GM12878 (cell line): Measurements from ENCODE around the gene ASCC2. TPM values are rescaled to one million over a fixed set of nuclear protein-coding genes. Genes with fewer than 3 reads are reported as not detected.

ENCODE experiments used
- ATAC-seq: fragments of 200-7000 bp; cut with Tn5 transposase; 3 replicates; pipeline ENCODE4 v1.9.1; 2020; ENCODE audit warnings: mild to moderate bottlenecking, moderate library complexity
- BruUV-seq: library from RNA; stranded (reverse); fragments of 400-500 nt; replicated peaks from 2 replicates; lab custom pipeline; 2021; lab: Mats Ljungman, UMichigan
- CTCF ChIA-PET: fragments of 300-600 bp; sonication (Branson Sonifier 250); formaldehyde crosslinking; extraction: SDS; loops from one replicate; lab custom pipeline; 2021; ENCODE audit warnings: inconsistent platforms; lab: Yijun Ruan, JAX
- POLR2A ChIA-PET: fragments of 350-600 bp; formaldehyde crosslinking; extraction: SDS; loops from one replicate; lab custom pipeline; 2021; ENCODE audit warnings: inconsistent platforms; lab: Charles Lee
- RAD21 ChIA-PET: fragments of 300-600 bp; sonication (Branson Sonifier 250); formaldehyde crosslinking; loops from one replicate; lab custom pipeline; 2023; ENCODE audit warnings: antibody characterized with exemption; ENCODE audit not compliant: unreplicated experiment; lab: Charles Lee
- SMC1A ChIA-PET: fragments of 300-600 bp; sonication (Branson Sonifier 250); formaldehyde crosslinking; loops from one replicate; lab custom pipeline; 2023; ENCODE audit not compliant: unreplicated experiment, uncharacterized antibody; lab: Charles Lee
- DNase-seq: peaks from one replicate; pipeline ENCODE4 v3.0.0-alpha.2; 2011; ENCODE audit warnings: low read depth, low spot score
- FAIRE-seq: peaks from 3 replicates; lab custom pipeline; 2011; peaks lifted over from hg19 to GRCh38; lab: Jason Lieb, UNC
- H2AFZ ChIP-seq: 2 replicates; pipeline ENCODE4 v1.6.0; 2011; ENCODE audit warnings: low read depth, low read length, control low read depth; ENCODE audit not compliant: control insufficient read depth
- H3K27ac ChIP-seq: 2 replicates; pipeline ENCODE4 v1.5.1; 2011; ENCODE audit warnings: control low read depth; ENCODE audit not compliant: control insufficient read depth, insufficient read depth
- H3K27me3 ChIP-seq, 2 experiments: replicated peaks in 1 of 2; 2 replicates each; pipeline versions ENCODE4 v1.6.0 to v1.6.1; 2011; ENCODE audit warnings: low read length in 1 of 2; ENCODE audit not compliant: control insufficient read depth in 2 of 2, insufficient read depth in 2 of 2
- H3K36me3 ChIP-seq, 2 experiments: 2 replicates each; pipeline ENCODE4 v1.5.1; 2011; ENCODE audit warnings: low read length in 1 of 2; ENCODE audit not compliant: control insufficient read depth in 2 of 2, insufficient read depth in 2 of 2
- H3K4me1 ChIP-seq: 2 replicates; pipeline ENCODE4 v1.6.1; 2011; ENCODE audit warnings: mild to moderate bottlenecking, low read length, moderate library complexity, mixed read lengths; ENCODE audit not compliant: control insufficient read depth, insufficient read depth
- H3K4me2 ChIP-seq: 2 replicates; pipeline ENCODE4 v1.6.0; 2011; ENCODE audit warnings: control low read depth; ENCODE audit not compliant: control insufficient read depth, insufficient read depth
- H3K4me3 ChIP-seq: fragments of 200-600 bp; sonication (generic); 2 replicates; pipeline ENCODE4 v1.5.1; 2016
- H3K79me2 ChIP-seq: 2 replicates; pipeline ENCODE4 v1.6.0; 2011; ENCODE audit warnings: low read length; ENCODE audit not compliant: control insufficient read depth, insufficient read depth
- H3K9ac ChIP-seq: 2 replicates; pipeline ENCODE4 v1.8.0; 2011; ENCODE audit warnings: low read length, control low read depth, mixed read lengths; ENCODE audit not compliant: control insufficient read depth, insufficient read depth
- H3K9me3 ChIP-seq: replicated peaks from 3 replicates; pipeline ENCODE4 v1.5.1; 2011; ENCODE audit warnings: mild to moderate bottlenecking, low read length; ENCODE audit not compliant: control insufficient read depth, insufficient read depth
- H4K20me1 ChIP-seq: 2 replicates; pipeline ENCODE4 v1.6.0; 2011; ENCODE audit not compliant: control insufficient read depth, insufficient read depth
- BACH1 ChIP-seq: fragments of 450-650 bp; IDR thresholded peaks from 2 replicates; pipeline ENCODE4 v1.6.1; 2017; ENCODE audit warnings: mild to moderate bottlenecking, borderline replicate concordance
- CHD2 ChIP-seq: IDR thresholded peaks from 2 replicates; pipeline ENCODE4 v1.6.1; 2011; ENCODE audit warnings: low read depth, low read length, improper control_type of control experiment, borderline replicate concordance
- FOXK2 ChIP-seq: fragments of 450-650 bp; IDR thresholded peaks from 2 replicates; pipeline ENCODE4 v1.6.1; 2017; ENCODE audit warnings: mild to moderate bottlenecking, moderate library complexity
- HCFC1 ChIP-seq: fragments of 150-350 bp; IDR thresholded peaks from 2 replicates; pipeline ENCODE4 v1.6.1; 2014; ENCODE audit warnings: low read length
- RFX5 ChIP-seq: IDR thresholded peaks from 2 replicates; pipeline ENCODE4 v1.6.1; 2011; ENCODE audit warnings: low read depth, low read length, improper control_type of control experiment
- ZBTB4 ChIP-seq: fragments of 450-650 bp; formaldehyde crosslinking; IDR thresholded peaks from 2 replicates; pipeline ENCODE4 v1.4.0; 2022; ENCODE audit warnings: mild to moderate bottlenecking, moderate library complexity
- WGBS: methylation state at CpG from one replicate; pipeline ENCODE4 v1.1.6; 2016; ENCODE audit warnings: low lambda C conversion rate; ENCODE audit not compliant: insufficient replicate concordance, insufficient coverage; ENCODE audit errors: missing lambda C conversion rate; 5-methylcytosine and 5-hydroxymethylcytosine counted together
- in situ Hi-C: fragments of 300-500 bp; cut with MboI; formaldehyde crosslinking; loops from 9 replicates; pipeline ENCODE4 v1.14.3; 2018; ENCODE audit warnings: mixed read lengths
- intact Hi-C: fragments of 100-400 bp; cut with micrococcal nuclease; formaldehyde crosslinking; loops from one replicate; pipeline ENCODE4 v1.14.2; 2022; ENCODE audit not compliant: unreplicated experiment
- polyA plus RNA-seq, 11 experiments: library from polyadenylated mRNA; depleted of rRNA in 4 of 11; unstranded in 6 of 11; stranded (reverse) in 5 of 11; fragments of >200 nt; fragmentation: Nextera tagmentation in 4 of 11; fragmentation: Illumina TruSeq in 1 of 11; extraction: Ambion mirVana in 4 of 11; extraction: Trizol in 1 of 11; gene quantifications; 1 replicate in 1 of 11; 2 replicates in 10 of 11; pipeline versions ENCODE4 v1.2.1 to v1.2.3, GENCODE V29; 2011 to 2016; ENCODE audit warnings: inconsistent platforms in 2 of 11, missing spikeins in 2 of 11, low read depth in 1 of 11
- total RNA-seq, 4 experiments: library from RNA; depleted of rRNA in 3 of 4; stranded (reverse); fragments of >200 nt in 3 of 4; fragmentation: Illumina TruSeq in 1 of 4; extraction: Trizol in 1 of 4; gene quantifications; 2 replicates each; pipeline versions ENCODE4 v1.2.1 to v1.2.3, GENCODE V29; 2013 to 2021
- TF ChIP-seq, protein P1 (sequence below): fragments of 450-650 bp; IDR thresholded peaks from 2 replicates; pipeline ENCODE4 v1.6.1; 2018; ENCODE audit warnings: mild to moderate bottlenecking, low read depth, moderate library complexity; ENCODE audit not compliant: partially characterized antibody

ASCC2 gene
- total and polyA plus RNA-seq, 10 of the 15 experiments (the other 5 are each of a cell fraction or from before 2014, with no cell fraction given), result 5.3 to 91.4 (median 56.5) TPM

- in situ Hi-C loops, result no loop called here
- H3K9me3 ChIP-seq, result no peaks in the 10 kb centered on the region
- no peak overlapping the region for H3K27ac ChIP-seq
- H3K9ac ChIP-seq, result no peak overlapping the region
- no peaks in the 10 kb centered on the region for H3K4me1 ChIP-seq
- FAIRE-seq (no peak), ATAC-seq (no peak), DNase-seq (no peak)
- H2AFZ ChIP-seq, result no peak overlapping the region
- intact Hi-C loops, result no loop called here
- ChIA-PET RAD21 (no interaction called here), SMC1A (interaction anchor here (1.5 kb wide), 1 partner anchor 10 kb away, joined by 4 read pairs; the partner anchor contains the start of genes UQCR10 and ZMAT5), POLR2A (no interaction called here), CTCF (no interaction called here)
- H3K79me2 ChIP-seq, result no peaks in the 10 kb centered on the region
- WGBS, result 82% methylated on average over 7 of the region's 7 CpGs
- no peak overlapping the region for H3K4me3 ChIP-seq
- H4K20me1 ChIP-seq, result no peaks in the 10 kb centered on the region
- TF ChIP-seq HCFC1, result no peak
- no peaks in the 10 kb centered on the region for H3K27me3 ChIP-seq
- BruUV-seq, result no TSS peak
- H3K36me3 ChIP-seq, result no peaks in the 10 kb centered on the region
- H3K4me2 ChIP-seq, result no peak overlapping the region
These were observed 81.7 kb downstream of the ASCC2 start for GRCh38 chr22:29756341-29756740.

DNA sequence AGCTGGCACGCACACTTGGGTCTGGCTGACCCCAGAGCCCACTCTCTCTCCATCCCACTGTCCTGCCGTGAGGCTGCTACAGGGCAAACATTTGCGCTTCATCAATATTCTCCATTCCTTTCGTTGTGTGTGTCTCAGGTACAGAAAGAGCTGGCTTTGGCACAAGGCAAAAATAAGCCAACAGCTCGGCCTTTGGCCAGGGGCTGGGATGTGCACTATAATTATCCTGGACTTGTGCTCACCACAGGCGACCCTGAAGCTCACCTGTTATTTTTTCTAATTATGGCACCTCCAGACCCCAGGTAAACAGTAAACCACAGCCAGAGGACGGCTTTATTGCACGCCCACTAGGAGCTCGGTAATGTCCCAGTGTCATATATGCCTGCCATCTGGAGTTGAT, 82.2 kb downstream of the ASCC2 start:
- POLR2A ChIA-PET, result no interaction called here
- FAIRE-seq, result no peak
- 84% methylated on average over 9 of the region's 9 CpGs for WGBS
- CTCF ChIA-PET, result interaction anchor here (1.1 kb wide), 1 partner anchor 249 kb away, joined by 3 read pairs; no protein-coding TSS in a partner anchor
- in situ Hi-C loops, result no loop called here
- Histone ChIP-seq H3K79me2 (no peaks in the 10 kb centered on the region), H3K27ac (no peak overlapping the region), H3K9ac (no peak overlapping the region), H4K20me1 (no peaks in the 10 kb centered on the region), H3K4me3 (no peak overlapping the region), H2AFZ (no peak overlapping the region), H3K27me3 (no peaks in the 10 kb centered on the region), H3K9me3 (no peaks in the 10 kb centered on the region), H3K4me2 (no peak overlapping the region), H3K4me1 (no peaks in the 10 kb centered on the region), H3K36me3 (no peaks in the 10 kb centered on the region)
- SMC1A ChIA-PET, result interaction anchor here (1.5 kb wide), 1 partner anchor 11 kb away, joined by 4 read pairs; the partner anchor contains the start of genes UQCR10 and ZMAT5
- ATAC-seq, result no peak
- RAD21 ChIA-PET, result no interaction called here
- intact Hi-C loops, result no loop called here
- no TSS peak for BruUV-seq
- no peak for DNase-seq
- TF ChIP-seq CHD2 (no peak), RFX5 (no peak), ZBTB4 (no peak), FOXK2 (no peak), BACH1 (no peak)
- TF ChIP-seq, protein P1, sequence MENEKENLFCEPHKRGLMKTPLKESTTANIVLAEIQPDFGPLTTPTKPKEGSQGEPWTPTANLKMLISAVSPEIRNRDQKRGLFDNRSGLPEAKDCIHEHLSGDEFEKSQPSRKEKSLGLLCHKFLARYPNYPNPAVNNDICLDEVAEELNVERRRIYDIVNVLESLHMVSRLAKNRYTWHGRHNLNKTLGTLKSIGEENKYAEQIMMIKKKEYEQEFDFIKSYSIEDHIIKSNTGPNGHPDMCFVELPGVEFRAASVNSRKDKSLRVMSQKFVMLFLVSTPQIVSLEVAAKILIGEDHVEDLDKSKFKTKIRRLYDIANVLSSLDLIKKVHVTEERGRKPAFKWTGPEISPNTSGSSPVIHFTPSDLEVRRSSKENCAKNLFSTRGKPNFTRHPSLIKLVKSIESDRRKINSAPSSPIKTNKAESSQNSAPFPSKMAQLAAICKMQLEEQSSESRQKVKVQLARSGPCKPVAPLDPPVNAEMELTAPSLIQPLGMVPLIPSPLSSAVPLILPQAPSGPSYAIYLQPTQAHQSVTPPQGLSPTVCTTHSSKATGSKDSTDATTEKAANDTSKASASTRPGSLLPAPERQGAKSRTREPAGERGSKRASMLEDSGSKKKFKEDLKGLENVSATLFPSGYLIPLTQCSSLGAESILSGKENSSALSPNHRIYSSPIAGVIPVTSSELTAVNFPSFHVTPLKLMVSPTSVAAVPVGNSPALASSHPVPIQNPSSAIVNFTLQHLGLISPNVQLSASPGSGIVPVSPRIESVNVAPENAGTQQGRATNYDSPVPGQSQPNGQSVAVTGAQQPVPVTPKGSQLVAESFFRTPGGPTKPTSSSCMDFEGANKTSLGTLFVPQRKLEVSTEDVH, result no peak
